ENCODE measurements around the gene TCERG1L.

- TF ChIP-seq, protein P1, sequence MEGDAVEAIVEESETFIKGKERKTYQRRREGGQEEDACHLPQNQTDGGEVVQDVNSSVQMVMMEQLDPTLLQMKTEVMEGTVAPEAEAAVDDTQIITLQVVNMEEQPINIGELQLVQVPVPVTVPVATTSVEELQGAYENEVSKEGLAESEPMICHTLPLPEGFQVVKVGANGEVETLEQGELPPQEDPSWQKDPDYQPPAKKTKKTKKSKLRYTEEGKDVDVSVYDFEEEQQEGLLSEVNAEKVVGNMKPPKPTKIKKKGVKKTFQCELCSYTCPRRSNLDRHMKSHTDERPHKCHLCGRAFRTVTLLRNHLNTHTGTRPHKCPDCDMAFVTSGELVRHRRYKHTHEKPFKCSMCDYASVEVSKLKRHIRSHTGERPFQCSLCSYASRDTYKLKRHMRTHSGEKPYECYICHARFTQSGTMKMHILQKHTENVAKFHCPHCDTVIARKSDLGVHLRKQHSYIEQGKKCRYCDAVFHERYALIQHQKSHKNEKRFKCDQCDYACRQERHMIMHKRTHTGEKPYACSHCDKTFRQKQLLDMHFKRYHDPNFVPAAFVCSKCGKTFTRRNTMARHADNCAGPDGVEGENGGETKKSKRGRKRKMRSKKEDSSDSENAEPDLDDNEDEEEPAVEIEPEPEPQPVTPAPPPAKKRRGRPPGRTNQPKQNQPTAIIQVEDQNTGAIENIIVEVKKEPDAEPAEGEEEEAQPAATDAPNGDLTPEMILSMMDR (IDR thresholded peaks at IDR 0.05): no peak
- TF ChIP-seq POLR2A (IDR thresholded peaks at IDR 0.05): no peak
These were observed 116.4 kb downstream of the TCERG1L start for GRCh38 chr10:131195116-131195515.
